AML-193 (cell line): ENCODE measurements around the gene SNX13.

ENCODE experiments used
- DNase-seq, 2 experiments: peaks; one replicate each; lab custom pipeline; 2025; lab: John Stamatoyannopoulos, UW

SNX13 gene

DNA sequence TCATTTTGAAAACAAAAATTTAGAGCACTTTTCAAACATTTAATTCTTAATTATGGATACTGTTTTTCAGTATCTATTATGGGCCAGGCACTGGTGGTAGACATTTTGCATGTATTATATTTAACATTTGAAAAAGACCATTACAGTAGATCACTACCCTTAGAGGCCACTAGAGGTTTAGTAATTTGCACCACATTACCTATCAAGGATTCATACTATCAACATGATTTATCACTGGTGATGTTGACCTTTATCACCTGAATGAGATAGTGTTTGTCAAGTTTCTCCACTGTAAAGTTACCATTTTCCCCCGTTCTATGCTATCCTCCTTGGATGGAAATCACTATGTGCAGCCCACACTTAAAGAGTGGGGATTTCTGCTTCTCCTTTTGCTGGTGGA lies 4.4 kb upstream of the SNX13 start:
- no peak for DNase-seq

DNA sequence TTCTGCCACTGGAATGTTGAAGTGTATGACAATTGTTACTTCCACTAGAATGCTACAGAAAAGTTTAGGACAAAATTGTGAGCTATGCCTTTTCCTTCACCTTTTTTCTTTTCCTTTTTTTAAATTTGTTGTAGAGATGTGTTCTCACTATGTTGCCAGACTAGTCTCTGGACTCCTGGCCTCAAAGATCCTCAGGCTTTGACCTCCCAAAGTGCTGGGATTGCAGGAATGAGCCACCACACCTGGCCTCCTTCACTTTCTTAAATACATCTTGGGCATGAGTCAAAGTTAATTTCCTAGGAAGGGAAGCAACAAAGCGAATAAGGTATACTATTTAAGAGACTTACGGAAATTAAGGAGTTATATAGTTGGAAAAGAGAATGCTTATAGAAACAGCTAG lies 2.7 kb upstream of the SNX13 start:
- no peak for DNase-seq

DNA sequence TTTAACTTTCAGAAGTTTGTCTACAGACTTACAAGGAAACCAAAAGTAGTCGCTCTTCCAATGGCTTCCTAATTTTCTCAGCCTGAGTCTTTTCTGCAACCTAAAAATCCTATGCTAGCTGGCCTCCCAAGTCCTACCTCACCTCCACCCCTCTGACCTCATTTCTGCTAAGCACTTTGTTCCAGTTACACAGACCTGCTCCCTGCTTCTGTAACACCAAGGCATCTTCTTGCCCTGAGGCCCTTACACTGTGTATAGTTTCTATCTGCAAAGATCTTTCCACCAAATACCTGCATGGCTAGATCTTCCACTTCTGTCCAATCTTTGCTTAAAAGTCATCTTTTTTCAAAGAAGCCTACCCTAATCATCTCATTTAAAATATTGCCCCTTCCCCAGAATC lies 1.9 kb upstream of the SNX13 start:
- DNase-seq, result no peak

DNA sequence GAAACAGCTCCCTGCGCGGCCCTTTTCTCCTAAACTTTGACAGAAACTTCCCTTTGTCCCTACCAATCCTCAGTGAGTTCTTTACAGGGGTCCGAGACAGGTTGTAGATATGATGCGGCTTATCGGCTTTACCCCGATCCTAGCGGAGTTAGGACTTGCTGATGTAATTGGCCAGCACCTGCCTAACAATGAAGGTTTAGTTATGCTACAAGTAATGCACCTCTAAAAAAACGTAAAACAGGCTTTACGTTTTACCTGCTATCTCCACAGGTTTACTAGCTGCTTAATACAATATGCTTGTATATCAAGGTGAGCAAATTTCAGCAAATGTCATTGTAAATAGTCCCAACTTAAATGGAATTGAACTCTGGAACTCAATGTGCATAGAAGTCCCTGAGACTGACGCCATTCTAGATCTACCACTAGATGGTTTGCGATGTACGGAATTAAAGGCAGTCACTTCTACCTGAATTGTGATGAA lies 697 bp upstream of the SNX13 start:
- DNase-seq, result no peak

DNA sequence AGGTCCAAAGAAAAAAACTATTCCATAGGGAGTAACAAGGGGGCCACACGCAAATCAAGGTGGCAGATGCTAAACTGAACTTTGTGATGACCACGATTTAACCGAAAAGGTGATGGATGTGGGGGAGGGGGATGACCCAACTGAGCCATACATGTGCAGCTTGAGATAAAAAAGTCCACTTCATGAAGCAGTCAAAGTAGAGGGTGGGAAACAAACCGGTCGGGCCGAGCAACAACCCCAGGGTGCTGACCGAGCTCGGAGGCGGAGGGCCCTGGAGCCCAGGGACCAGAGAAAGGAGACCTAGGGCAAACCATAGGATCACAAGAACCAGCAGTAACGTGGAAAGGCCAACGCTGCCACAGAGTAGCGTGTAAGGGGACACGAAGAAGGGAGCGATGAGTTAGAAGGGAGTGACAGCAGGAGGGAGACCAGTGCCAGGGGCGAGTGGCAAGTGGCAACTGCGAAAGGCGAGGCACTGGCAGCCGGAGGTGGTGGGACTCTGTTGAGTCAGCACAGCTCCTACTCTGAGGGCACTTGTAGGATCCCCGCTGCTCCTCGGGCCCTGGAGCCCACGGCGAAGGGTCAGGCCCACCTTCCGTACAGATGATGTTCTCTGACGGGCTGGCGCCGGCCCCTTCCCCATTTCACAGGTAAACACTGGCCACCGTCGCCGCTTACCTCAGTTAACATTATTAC lies 540 bp downstream of the SNX13 start:
- DNase-seq, result no peak

DNA sequence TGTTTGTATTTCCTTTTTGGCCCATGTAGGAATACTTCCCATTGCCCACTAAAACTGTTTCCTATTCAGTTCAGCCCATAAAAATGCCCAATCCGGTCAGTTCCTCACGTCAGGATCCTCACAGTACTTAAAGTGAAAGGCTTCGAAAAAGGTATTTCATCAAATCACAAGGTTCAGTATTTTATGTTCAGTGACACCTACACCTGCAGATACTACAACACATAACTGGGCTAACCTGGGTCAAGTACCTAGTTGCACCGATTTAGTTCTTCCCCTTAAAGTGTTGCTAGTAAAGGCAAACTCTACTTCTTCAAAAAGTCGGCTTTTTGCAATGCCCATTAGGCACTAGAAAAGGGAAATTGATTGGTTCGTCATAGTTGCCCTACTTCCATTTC lies 1.1 kb downstream of the SNX13 start:
- no peak for DNase-seq

DNA sequence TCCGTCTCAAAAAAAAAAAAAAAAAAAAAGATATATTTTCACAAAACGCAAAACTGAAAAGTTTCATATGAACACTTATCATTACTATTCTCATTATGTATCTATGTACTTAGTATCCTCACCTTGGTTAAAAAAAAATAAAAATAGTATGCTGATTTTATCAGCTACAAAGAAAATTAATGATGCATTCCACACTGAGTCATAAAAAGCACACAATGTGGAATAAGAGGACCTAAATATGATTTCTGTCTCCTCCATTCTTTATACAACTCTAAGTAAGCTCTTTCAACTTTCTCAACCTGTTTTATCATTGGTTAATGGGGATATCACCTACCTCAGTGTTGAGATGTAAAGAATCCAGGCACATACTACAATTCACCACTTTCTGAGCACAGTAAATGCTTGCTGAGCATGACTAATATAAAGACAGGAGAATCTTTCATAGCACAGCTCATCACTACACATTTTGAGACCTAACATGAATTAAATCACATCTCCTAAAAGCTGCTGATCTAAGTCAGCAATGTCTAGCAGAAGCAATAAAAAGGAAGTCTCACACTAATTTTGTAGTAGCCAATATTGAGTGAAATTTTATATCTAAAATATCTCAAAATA lies 2.7 kb downstream of the SNX13 start:
- DNase-seq, result no peak

DNA sequence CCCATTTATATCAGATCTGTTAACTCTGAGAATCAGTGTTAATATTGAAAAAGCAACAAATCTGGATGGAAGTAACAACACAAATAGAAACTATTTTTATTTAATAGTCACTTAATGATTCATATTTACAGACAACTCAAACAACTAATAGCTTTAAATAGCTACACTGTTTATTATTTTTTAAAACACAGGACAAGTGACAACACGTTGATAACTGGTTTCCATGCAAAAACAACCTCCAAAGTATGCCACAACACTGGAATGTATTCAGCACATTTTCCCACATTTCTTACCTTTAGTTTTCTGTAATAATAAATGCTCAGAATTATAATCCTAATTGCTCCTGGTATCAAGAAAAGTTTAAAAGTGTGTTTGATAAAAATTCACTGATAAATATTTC lies 4.0 kb downstream of the SNX13 start:
- no peak for DNase-seq

DNA sequence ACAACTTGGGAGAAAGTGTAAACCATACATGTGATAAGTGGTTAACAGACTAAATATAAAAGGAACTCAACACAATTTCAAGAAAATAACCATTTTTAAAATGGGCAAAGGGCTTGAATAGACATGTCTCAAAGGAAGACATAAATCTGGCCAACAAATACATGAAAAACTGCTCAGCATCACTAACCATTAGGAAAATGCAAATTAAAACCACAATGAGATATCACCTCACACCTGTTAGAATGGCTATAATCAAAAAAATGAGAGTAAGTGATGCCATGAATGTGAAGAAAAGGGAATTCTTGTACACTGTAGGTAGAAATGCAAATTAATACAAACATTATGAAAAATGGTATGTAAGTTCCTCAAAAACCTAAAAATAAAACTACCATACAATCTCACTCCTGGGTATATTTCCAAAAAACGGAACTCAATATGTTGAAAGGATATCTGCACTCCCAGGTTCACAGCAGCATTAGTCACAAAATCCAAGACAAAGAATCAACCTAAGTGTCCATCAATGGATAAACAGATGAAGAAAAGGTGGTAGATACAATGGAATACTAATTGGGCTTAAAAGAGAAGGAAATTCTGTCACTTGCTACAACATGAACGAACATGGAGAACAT lies 5.6 kb downstream of the SNX13 start:
- DNase-seq, result no peak

DNA sequence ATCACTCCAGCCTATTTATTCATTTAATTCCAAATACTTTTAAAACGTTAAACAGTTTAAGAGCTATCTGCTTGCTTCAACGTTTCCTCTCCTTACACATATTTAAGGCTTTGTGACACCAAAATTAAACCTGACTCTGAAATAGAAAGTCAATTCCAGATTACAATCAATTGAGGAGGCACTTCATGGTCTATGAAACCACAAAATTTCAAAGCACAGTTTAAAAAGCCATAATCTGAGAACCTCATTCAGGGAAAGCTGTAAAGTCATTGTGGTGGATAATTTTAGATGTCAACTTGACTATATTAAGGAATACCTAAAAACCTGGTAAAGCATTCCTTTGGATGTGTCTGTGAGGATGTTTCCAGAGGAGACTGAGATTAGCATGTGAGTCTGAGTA lies 6.2 kb downstream of the SNX13 start:
- no peak for DNase-seq

DNA sequence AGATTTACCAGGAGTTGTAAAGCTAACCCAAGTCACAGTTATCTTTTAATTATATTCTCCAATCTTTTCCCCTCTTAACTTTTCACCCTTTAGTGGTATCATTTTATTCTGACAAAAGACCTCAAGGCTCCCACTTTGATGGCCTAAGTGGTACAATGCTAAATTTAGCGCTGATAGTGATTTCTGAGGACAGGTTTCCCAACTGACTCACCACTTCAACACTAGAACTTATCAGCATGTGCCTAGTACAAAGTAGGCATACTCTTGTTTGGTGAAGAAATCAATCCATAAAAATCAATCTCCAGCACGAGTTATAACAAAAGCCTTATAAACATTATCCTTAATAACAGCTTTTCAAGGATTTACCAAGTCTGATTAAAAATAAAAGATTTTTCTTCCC lies 7.5 kb downstream of the SNX13 start:
- no peak for DNase-seq

DNA sequence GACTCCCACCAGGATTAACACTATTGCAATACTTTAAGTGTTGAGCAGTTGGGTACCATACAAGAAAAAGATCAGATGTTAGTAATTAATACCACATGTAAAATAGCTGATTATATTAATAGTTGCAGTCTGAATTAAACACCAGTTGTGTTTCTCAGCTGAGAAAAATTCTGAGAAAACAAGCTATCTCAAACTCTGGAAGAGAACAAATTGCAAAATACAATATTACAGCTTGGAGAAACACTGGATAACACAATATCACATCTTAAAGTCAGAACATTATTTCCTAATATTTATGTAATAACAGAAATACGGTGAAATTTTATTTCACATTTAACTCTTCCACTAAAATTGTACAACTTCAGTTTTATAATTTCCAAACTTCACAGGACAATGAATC lies 9.2 kb downstream of the SNX13 start:
- no peak for DNase-seq

DNA sequence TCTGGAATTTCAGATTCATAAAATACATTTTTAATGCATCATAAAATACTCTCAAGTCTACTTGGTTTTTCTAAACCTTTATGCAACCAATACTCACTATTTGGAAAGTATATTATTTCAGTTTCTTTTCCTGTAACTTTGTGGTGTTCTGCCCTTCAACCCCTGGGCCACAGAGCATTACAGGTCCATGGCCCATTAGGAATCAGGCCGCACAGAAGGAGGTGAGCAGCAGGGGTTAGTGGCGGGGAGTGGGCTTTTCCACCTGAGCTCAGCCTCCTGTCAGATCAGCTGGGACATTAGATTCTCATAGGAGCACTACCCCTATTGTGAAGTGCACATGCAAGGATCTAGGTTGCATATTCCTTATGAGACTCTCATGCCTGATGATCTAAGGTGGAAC lies 9.7 kb downstream of the SNX13 start:
- DNase-seq, result no peak

DNA sequence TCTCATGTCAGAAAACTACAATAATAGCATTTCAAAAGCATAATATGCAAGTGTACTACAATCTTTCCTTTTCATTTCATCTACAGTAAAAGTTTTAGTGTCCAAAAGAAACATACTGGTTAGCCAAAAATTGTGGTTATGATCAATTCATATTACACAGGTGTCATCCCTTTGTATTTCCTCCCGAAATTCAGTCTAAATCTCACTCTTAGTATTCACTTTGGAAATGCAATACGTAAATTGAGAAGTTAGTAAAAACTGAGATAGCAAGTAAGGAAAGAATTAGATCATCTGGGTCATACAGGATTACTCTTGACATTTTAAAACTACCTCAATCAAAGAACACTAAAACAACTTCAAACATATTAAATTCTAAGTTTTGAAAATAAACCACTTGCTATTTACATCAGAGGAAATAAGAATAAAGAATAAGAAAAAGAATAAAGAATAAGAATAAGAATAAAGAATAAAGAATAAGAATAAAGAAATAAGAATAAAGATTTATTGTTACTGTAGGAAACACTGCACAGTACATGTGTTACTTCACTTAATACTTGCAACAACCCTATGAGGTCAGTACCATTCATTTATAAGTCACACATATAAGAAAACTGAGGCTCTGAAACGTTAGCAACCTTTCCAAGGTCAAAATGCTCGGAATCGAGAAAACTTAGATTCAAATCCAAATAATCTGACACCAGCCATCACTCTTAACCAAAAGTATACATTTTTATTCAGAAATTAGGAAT lies 10.5 kb downstream of the SNX13 start:
- no peak for DNase-seq

DNA sequence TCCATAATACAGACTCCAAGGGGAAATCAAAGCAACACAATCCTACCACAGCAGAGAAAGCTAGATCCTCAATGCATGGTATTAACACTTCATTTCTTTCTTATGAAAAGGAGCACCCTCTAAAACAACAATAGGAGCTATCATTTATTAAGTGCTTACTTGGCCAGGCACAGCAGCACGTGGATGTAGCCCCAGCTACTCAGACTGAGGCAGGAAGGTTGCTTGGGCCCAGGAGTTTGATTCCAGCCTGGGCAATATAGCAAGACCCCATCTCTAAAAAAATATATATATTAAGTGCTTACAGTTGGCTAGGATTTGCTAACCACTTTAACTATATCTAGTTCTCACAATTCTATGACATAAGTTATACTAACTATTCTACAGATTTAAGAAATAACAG lies 12.2 kb downstream of the SNX13 start:
- no peak for DNase-seq

DNA sequence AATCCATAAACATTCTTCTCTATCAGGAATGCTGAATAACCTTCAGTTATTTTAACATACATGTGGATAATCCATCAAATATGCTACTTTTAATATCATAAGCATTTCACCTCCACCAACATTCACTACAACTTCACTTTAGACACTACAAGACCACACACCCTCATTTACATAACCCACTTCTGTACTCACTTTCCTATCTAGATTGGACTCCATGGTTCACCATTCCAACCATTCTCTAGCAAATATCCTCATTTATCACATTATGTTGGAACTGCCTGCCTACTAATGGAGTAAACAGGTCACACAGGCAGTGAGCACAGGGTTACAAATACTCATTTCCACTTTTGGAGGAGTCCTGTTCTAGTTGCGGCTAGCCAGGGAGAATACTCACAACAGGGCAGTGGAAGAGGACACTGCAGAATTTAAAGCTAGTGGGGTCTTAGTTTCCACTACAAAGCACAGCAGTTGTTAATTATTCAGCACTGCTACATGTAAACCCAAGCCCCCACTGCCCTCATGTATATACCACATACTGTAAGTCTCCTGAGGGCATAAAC lies 18.4 kb downstream of the SNX13 start:
- no peak for DNase-seq

DNA sequence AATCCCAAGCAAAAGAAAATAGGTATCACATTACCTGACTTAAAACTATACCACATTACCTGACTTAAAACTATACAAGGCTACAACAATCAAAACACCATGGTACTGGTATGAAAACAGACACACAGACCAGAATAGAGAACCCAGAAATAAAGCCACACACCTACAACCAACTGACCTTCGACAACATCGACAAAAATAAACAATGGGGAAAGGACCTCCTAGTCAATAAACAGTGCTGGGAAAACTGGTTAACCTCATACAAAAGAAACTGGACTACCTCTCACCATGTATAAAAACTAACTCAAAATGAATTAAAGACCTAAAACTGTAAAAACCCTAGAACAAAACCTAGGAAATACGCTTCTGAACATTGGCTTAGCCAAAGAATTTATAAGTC lies 22.5 kb downstream of the SNX13 start:
- DNase-seq, result no peak

DNA sequence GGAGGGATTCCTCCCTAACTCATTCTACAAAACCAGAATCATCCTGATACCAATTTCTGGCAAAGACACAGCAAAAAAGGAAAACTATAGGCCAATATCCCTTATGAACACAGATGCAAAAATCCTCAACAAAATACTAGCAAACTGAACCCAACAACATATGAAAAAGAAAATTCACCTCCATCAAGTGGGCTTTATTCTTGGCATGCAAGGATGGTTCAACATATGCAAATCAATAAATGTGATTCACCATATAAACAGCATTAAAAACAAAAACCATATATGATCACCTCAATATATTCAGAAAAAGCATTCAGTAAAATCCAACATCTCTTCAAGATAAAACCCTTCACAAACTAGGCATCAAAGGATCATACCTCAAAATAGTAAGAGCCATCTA lies 23.5 kb downstream of the SNX13 start:
- no peak for DNase-seq

DNA sequence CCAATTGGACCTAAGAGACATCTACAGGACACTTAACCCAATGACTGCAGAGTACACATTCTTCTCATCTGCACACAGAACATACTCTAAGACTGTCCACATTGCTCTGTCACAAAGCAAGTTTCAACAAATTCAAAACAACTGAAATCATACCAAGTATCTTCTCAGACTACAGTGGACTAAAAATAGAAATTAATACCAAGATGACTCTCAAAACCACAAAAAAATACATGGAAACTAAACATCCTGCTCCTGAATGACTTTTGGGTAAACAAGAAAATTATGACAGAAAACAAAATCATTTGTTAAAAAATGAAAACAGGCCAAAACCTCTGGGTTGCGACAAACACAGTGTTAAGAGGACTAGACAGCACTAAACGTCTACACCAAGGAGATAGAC lies 24.5 kb downstream of the SNX13 start:
- no peak for DNase-seq

DNA sequence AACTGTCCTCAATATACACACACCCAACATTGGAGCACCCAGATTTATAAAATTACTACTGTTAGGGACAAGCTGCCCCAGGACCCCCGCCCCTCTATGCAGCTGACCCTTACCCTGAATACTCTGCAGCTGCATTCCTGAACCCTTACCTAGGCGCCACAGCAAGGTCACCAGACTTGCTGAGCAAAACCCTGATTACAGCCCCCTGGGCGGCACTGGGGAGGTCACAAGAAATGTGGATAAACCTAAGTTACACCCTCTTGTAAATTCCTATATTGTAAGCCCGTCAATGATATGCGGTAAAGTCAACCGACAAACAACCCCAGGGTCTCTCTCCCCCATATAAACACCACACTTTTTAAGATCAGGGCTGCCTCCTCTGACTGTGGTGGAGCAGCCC lies 25.1 kb downstream of the SNX13 start:
- DNase-seq, result no peak

DNA sequence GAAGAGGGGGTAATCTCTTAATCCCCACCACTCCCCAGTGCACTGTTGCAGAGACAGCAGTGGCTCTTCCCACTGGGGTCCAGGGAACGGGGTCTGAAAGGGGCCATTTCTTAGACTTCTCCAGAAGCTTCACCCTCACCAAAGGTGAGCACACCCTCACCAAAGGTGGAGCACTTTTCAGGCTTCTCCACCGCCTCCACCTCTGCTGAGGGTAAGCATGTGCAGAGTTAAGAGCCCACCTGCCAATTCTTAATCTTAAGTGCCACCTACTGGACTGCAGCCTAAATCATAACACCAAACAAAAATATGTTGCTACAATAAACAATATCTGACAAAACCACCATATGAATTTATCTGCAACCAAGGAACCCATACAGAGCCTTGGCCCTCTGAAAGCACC lies 27.0 kb downstream of the SNX13 start:
- DNase-seq, result no peak

DNA sequence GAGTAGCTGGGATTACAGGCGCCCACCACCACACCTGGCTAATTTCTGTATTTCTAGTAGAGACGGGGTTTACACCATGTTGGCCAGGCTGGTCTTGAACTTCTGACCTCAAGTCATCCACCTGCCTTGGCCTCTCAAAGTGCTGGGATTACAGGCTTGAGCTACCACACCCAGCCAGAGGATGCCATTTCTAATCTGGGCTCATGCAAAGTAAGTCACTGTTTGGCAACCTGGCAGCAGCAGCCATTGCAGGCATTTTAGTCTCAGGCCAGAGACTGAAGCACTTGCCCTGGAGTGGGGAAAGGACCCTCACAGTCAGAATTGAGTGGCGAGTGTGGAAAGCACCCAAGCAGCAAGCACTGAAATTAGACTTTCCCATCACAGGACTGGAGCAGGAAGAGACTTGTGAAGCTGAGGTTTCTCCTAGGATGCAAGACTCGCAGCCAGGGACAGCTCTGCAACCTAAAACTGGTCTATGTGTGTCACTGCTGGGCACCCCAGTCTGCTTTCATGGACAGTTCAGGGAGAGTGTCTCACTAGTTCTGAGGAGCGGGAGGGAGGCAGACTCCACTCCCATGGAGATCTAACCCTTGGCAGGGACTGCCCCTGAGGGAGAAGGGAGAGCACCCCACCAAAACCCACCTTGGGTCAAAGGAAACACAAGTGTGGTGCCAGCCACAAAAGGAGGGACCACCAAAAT lies 27.6 kb downstream of the SNX13 start:
- DNase-seq, result no peak
